GM18517 (cell line): Measurements from ENCODE around the gene APLP1.
"Not testable (repeated sequence)": the region's sequence is repeated elsewhere in the genome, so short reads cannot be mapped to it uniquely, and the experiment has no call there.

Experiments used
- ATAC-seq: cut with Tn5 transposase; IDR thresholded peaks from one replicate; pipeline ENCODE4 v1.9.1; 2021; ENCODE audit warnings: mild to moderate bottlenecking, moderate library complexity; ENCODE audit not compliant: unreplicated experiment

APLP1 gene

GRCh38 chr19:35868172-35868822 is at the start of gene APLP1:
Gene APLP1 (plus strand): TSS chr19:35868574. CDS start chr19:35868637, 63 bp downstream.
- no peak for ATAC-seq

GRCh38 chr19:35822579-35822978 is 45.8 kb upstream of the APLP1 start:
- ATAC-seq: no peak

- ATAC-seq: no peak
Measured at GRCh38 chr19:35824150-35824549, 44.2 kb upstream of the APLP1 start.

- no peak for ATAC-seq
Measured at GRCh38 chr19:35828692-35829301, 39.6 kb upstream of the APLP1 start.

- no peak for ATAC-seq
Measured at GRCh38 chr19:35830986-35831385, 37.4 kb upstream of the APLP1 start.

- ATAC-seq: no peak
Measured at GRCh38 chr19:35832054-35832453, 36.3 kb upstream of the APLP1 start.

GRCh38 chr19:35833972-35834371 is 34.4 kb upstream of the APLP1 start:
- no peak for ATAC-seq

- ATAC-seq: not testable (repeated sequence)
Measured at GRCh38 chr19:35836096-35836495, 32.3 kb upstream of the APLP1 start.

- ATAC-seq: no peak
Measured at GRCh38 chr19:35841961-35842595, 26.3 kb upstream of the APLP1 start.

- ATAC-seq: no peak
Measured at GRCh38 chr19:35842666-35843272, 25.6 kb upstream of the APLP1 start.

- no peak for ATAC-seq
Measured at GRCh38 chr19:35843676-35844481, 24.5 kb upstream of the APLP1 start.

GRCh38 chr19:35844482-35845214 is 23.7 kb upstream of the APLP1 start:
- no peak for ATAC-seq

- no peak for ATAC-seq
Measured at GRCh38 chr19:35845215-35846037, 22.9 kb upstream of the APLP1 start.

- ATAC-seq: no peak
Measured at GRCh38 chr19:35846038-35846668, 22.2 kb upstream of the APLP1 start.

GRCh38 chr19:35847911-35848310 is 20.5 kb upstream of the APLP1 start:
- no peak for ATAC-seq

- ATAC-seq: no peak
Measured at GRCh38 chr19:35848486-35848885, 19.9 kb upstream of the APLP1 start.

GRCh38 chr19:35848919-35849505 is 19.4 kb upstream of the APLP1 start:
- no peak for ATAC-seq

GRCh38 chr19:35851213-35852028 is 17.0 kb upstream of the APLP1 start:
- no peak for ATAC-seq
